Endothelial cell of umbilical vein (primary cell): ENCODE measurements around the gene KYNU. TPM values are rescaled to one million over a fixed set of nuclear protein-coding genes. Genes with fewer than 3 reads are reported as not detected.

Experiments used
- BruUV-seq: library from RNA; stranded (reverse); fragments of 400-500 nt; replicated peaks from 2 replicates; lab custom pipeline; 2021; lab: Mats Ljungman, UMichigan
- CTCF ChIA-PET: fragments of 300-600, 350-600 bp; sonication (Branson Sonifier 250); formaldehyde crosslinking; loops from one replicate; lab custom pipeline; 2021; ENCODE audit warnings: antibody characterized with exemption, inconsistent platforms; lab: Charles Lee
- POLR2A ChIA-PET: fragments of 300-600, 350-600 bp; sonication (Branson Sonifier 250); formaldehyde crosslinking; loops from one replicate; lab custom pipeline; 2021; ENCODE audit warnings: antibody characterized with exemption, inconsistent platforms; lab: Charles Lee
- DNase-seq: peaks from one replicate; pipeline ENCODE4 v3.0.0-alpha.2; 2011; ENCODE audit warnings: low read depth, low spot score
- FAIRE-seq: peaks from 2 replicates; lab custom pipeline; 2011; peaks lifted over from hg19 to GRCh38; lab: Jason Lieb, UNC
- H2AFZ ChIP-seq: 2 replicates; pipeline ENCODE4 v1.6.0; 2012; ENCODE audit warnings: low read depth, low read length, control low read depth, inconsistent platforms
- H3K27ac ChIP-seq: 2 replicates; pipeline ENCODE4 v1.5.1; 2011; ENCODE audit warnings: low read depth, mild to moderate bottlenecking, control low read depth, low read length, moderate library complexity; ENCODE audit not compliant: insufficient read depth
- H3K27me3 ChIP-seq, 2 experiments: 2 replicates each; pipeline versions ENCODE4 v1.6.0 to v1.6.1; 2011; ENCODE audit warnings: low read length in 2 of 2, mixed read lengths in 1 of 2; ENCODE audit not compliant: control insufficient read depth in 2 of 2, insufficient read depth in 2 of 2
- H3K36me3 ChIP-seq, 2 experiments: 2 replicates in 1 of 2; 3 replicates in 1 of 2; pipeline ENCODE4 v1.5.1; 2011; ENCODE audit warnings: low read length in 2 of 2, mild to moderate bottlenecking in 1 of 2, moderate library complexity in 1 of 2; ENCODE audit not compliant: control insufficient read depth in 2 of 2, insufficient read depth in 2 of 2; ENCODE audit errors: extremely low read depth in 1 of 2
- H3K4me1 ChIP-seq: 3 replicates; pipeline ENCODE4 v1.5.1; 2011; ENCODE audit warnings: mild to moderate bottlenecking, low read length; ENCODE audit not compliant: control insufficient read depth, insufficient read depth; ENCODE audit errors: extremely low read depth
- H3K4me2 ChIP-seq: 2 replicates; pipeline ENCODE4 v1.6.1; 2011; ENCODE audit warnings: low read length, control low read depth, mixed read lengths; ENCODE audit not compliant: insufficient read depth
- H3K4me3 ChIP-seq, 3 experiments: fragments of 200-600 bp in 1 of 3; sonication (generic), shearing (Covaris generic) in 1 of 3; replicated peaks in 1 of 3; 2 replicates each; pipeline ENCODE4 v1.5.1; 2011 to 2016; ENCODE audit warnings: control low read depth in 3 of 3, low read length in 3 of 3, mild to moderate bottlenecking in 2 of 3, inconsistent platforms in 1 of 3, low read depth in 1 of 3, moderate library complexity in 1 of 3; ENCODE audit not compliant: insufficient read depth in 1 of 3
- H3K79me2 ChIP-seq: 2 replicates; pipeline ENCODE4 v1.6.0; 2012; ENCODE audit warnings: low read length, inconsistent platforms; ENCODE audit not compliant: control insufficient read depth, insufficient read depth
- H3K9ac ChIP-seq: replicated peaks from 2 replicates; pipeline ENCODE3; 2011; ENCODE audit warnings: low read length, control low read depth; ENCODE audit not compliant: insufficient read depth; ENCODE audit errors: extremely low read depth
- H3K9me1 ChIP-seq: replicated peaks from 3 replicates; pipeline ENCODE4 v1.6.0; 2011; ENCODE audit warnings: mild to moderate bottlenecking, low read length; ENCODE audit not compliant: control insufficient read depth, insufficient read depth; ENCODE audit errors: extremely low read depth
- H3K9me3 ChIP-seq: replicated peaks from 2 replicates; pipeline ENCODE4 v1.5.1; 2012; ENCODE audit warnings: low read length, inconsistent platforms; ENCODE audit not compliant: control insufficient read depth, insufficient read depth
- H4K20me1 ChIP-seq: replicated peaks from 2 replicates; pipeline ENCODE3; 2011; ENCODE audit warnings: mild to moderate bottlenecking, low read length; ENCODE audit not compliant: control insufficient read depth, insufficient read depth; ENCODE audit errors: extremely low read depth
- CTCF ChIP-seq, 2 donors: IDR thresholded peaks; 1 replicate in 1 of 2; 2 replicates in 1 of 2; pipeline ENCODE4 v1.5.1; 2011; ENCODE audit warnings: low read length in 2 of 2, mild to moderate bottlenecking in 2 of 2, moderate library complexity in 2 of 2, control low read depth in 1 of 2, inconsistent platforms in 1 of 2, low read depth in 1 of 2; ENCODE audit not compliant: insufficient read depth in 1 of 2; ENCODE audit errors: extremely low read depth in 1 of 2
- EZH2 ChIP-seq: IDR thresholded peaks from 2 replicates; pipeline ENCODE4 v1.6.1; 2012; ENCODE audit warnings: borderline replicate concordance, low read depth, mild to moderate bottlenecking, moderate library complexity, low read length, inconsistent platforms; ENCODE audit not compliant: severe bottlenecking
- FOS ChIP-seq: IDR thresholded peaks from 2 replicates; pipeline ENCODE4 v1.6.1; 2011; ENCODE audit warnings: mild to moderate bottlenecking, low read length, moderate library complexity, borderline replicate concordance; ENCODE audit not compliant: insufficient read depth
- GATA2 ChIP-seq: IDR thresholded peaks from 2 replicates; pipeline ENCODE4 v1.7.0; 2011; ENCODE audit warnings: low read depth, mild to moderate bottlenecking, moderate library complexity, mixed read lengths, low read length; ENCODE audit not compliant: insufficient read length, insufficient read depth
- JUN ChIP-seq: IDR thresholded peaks from 2 replicates; pipeline ENCODE4 v1.6.1; 2011; ENCODE audit warnings: borderline replicate concordance, low read depth; ENCODE audit not compliant: insufficient read length, insufficient read depth
- MYC ChIP-seq: IDR thresholded peaks from one replicate; pipeline ENCODE4 v1.6.1; 2011; ENCODE audit warnings: mild to moderate bottlenecking, low read depth, low read length
- POLR2A ChIP-seq: IDR thresholded peaks from 2 replicates; pipeline ENCODE4 v1.6.1; 2012; ENCODE audit warnings: low read depth, mild to moderate bottlenecking, control low read depth, low read length
- POLR2AphosphoS5 ChIP-seq: IDR thresholded peaks from 2 replicates; pipeline ENCODE4 v1.6.1; 2012; ENCODE audit warnings: low read depth, mild to moderate bottlenecking, control low read depth, low read length, moderate library complexity; ENCODE audit not compliant: insufficient read depth
- dilution Hi-C: fragments of 300-500 bp; cut with MboI; formaldehyde crosslinking; loops from one replicate; pipeline ENCODE4 v1.15.0; 2019; ENCODE audit warnings: low sequenced_read_pairs; ENCODE audit not compliant: extremely low pct_ligation_motif_present
- intact Hi-C: fragments of 100-400 bp; cut with micrococcal nuclease; formaldehyde crosslinking; loops from one replicate; pipeline ENCODE4 v1.10.0; 2022
- polyA plus RNA-seq, 4 experiments: library from polyadenylated mRNA; depleted of rRNA in 3 of 4; stranded (reverse) in 3 of 4; unstranded in 1 of 4; fragments of >200 nt; gene quantifications; 2 replicates each; pipeline versions ENCODE4 v1.2.1 to v1.2.3, GENCODE V29; 2011 to 2012; ENCODE audit warnings: missing spikeins in 1 of 4
- total RNA-seq: library from RNA; stranded (reverse); gene quantifications from 2 replicates; pipeline ENCODE4 v1.2.3, GENCODE V29; 2021
- TF ChIP-seq, protein P1 (sequence below): IDR thresholded peaks from 2 replicates; pipeline ENCODE4 v1.6.1; 2011; ENCODE audit not compliant: insufficient read depth, insufficient read length

Gene KYNU
- total and polyA plus RNA-seq, 2 donors (not counting 3 experiments of a cell fraction or from before 2014, with no cell fraction given): 0.04 TPM; not detected in 1

GRCh38 chr2:142957144-142957543, 79.7 kb downstream of the KYNU start:
- H3K4me2 ChIP-seq: no peak overlapping the region
- FAIRE-seq: no peak
- H3K4me3 ChIP-seq: no peak overlapping the region
- no peaks in the 10 kb centered on the region for H3K79me2 ChIP-seq
- no TSS peak for BruUV-seq
- no peaks in the 10 kb centered on the region for H3K9me1 ChIP-seq
- peaks cover 16% of the 10 kb centered on the region for H3K4me1 ChIP-seq
- no peak overlapping the region for H3K9ac ChIP-seq
- ChIA-PET CTCF (no interaction called here), POLR2A (no interaction called here)
- no peak for DNase-seq
- no peaks in the 10 kb centered on the region for H3K9me3 ChIP-seq
- no peak overlapping the region for H2AFZ ChIP-seq
- dilution Hi-C loops: no loop called here
- H3K27ac ChIP-seq: no peak overlapping the region
- H3K36me3 ChIP-seq: no peaks in the 10 kb centered on the region
- H3K27me3 ChIP-seq: no peaks in the 10 kb centered on the region
- no peak for TF ChIP-seq POLR2AphosphoS5
- TF ChIP-seq EZH2: no peak
- no peak for TF ChIP-seq CTCF (IDR thresholded peaks at IDR 0.05; ENCODE audit: extremely low read depth in 1 of 2, insufficient read depth in 1 of 2, low read depth in 1 of 2, low read length in 2 of 2)
- TF ChIP-seq FOS: no peak
- TF ChIP-seq MYC: no peak
- TF ChIP-seq POLR2A: no peak
- no peak for TF ChIP-seq JUN
- TF ChIP-seq GATA2: no peak
- TF ChIP-seq, protein P1, sequence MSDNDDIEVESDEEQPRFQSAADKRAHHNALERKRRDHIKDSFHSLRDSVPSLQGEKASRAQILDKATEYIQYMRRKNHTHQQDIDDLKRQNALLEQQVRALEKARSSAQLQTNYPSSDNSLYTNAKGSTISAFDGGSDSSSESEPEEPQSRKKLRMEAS: no peak
- intact Hi-C loops: no loop called here
- H4K20me1 ChIP-seq: no peaks in the 10 kb centered on the region
